Progenitor cell of endocrine pancreas (in vitro differentiated cells): ENCODE data around the gene JAG1. TPM values are rescaled to one million over a fixed set of nuclear protein-coding genes. Genes with fewer than 3 reads are reported as not detected.

Experiments used
- DNase-seq: peaks from one replicate; pipeline ENCODE4 v3.0.0; 2021; ENCODE audit warnings: low spot score; ENCODE audit not compliant: unreplicated experiment
- H3K27ac Mint-ChIP-seq: 2 replicates; pipeline ENCODE4 v1.8.0; 2021; ENCODE audit warnings: mild to moderate bottlenecking, moderate library complexity, mixed read lengths
- H3K27me3 Mint-ChIP-seq: 2 replicates; pipeline ENCODE4 v1.8.0; 2021; ENCODE audit warnings: mixed read lengths
- H3K36me3 Mint-ChIP-seq: 2 replicates; pipeline ENCODE4 v1.8.0; 2022; ENCODE audit warnings: mixed read lengths; ENCODE audit not compliant: insufficient read depth
- H3K4me1 Mint-ChIP-seq: 2 replicates; pipeline ENCODE4 v1.8.0; 2021; ENCODE audit warnings: low read depth, mixed read lengths
- H3K4me3 Mint-ChIP-seq: 2 replicates; pipeline ENCODE4 v1.8.0; 2021; ENCODE audit warnings: low read depth, mild to moderate bottlenecking, moderate library complexity, mixed read lengths
- H3K9me3 Mint-ChIP-seq: 2 replicates; pipeline ENCODE4 v1.8.0; 2021; ENCODE audit warnings: low read depth, mixed read lengths
- total RNA-seq: library from RNA; stranded (reverse); gene quantifications from 2 replicates; pipeline ENCODE4 v1.2.1, GENCODE V29; 2021
- TF ChIP-seq, protein P1 (sequence below): fragments of 200-600 bp; sonication (generic); IDR thresholded peaks from one replicate; pipeline ENCODE4 v1.5.0; 2021; ENCODE audit warnings: antibody characterized with exemption, mild to moderate bottlenecking; ENCODE audit not compliant: unreplicated experiment

The JAG1 gene
- total RNA-seq, 1 donor from 2014 or later = 277 TPM

GRCh38 chr20:10652185-10652584 is 21.6 kb downstream of the JAG1 start:
- TF ChIP-seq, protein P1, sequence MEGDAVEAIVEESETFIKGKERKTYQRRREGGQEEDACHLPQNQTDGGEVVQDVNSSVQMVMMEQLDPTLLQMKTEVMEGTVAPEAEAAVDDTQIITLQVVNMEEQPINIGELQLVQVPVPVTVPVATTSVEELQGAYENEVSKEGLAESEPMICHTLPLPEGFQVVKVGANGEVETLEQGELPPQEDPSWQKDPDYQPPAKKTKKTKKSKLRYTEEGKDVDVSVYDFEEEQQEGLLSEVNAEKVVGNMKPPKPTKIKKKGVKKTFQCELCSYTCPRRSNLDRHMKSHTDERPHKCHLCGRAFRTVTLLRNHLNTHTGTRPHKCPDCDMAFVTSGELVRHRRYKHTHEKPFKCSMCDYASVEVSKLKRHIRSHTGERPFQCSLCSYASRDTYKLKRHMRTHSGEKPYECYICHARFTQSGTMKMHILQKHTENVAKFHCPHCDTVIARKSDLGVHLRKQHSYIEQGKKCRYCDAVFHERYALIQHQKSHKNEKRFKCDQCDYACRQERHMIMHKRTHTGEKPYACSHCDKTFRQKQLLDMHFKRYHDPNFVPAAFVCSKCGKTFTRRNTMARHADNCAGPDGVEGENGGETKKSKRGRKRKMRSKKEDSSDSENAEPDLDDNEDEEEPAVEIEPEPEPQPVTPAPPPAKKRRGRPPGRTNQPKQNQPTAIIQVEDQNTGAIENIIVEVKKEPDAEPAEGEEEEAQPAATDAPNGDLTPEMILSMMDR = no peak
- H3K9me3 Mint-ChIP-seq = no peaks in the 10 kb centered on the region
- no peak for DNase-seq
- H3K27ac Mint-ChIP-seq = peak overlapping the region; percentile 88
- peaks cover 63% of the 10 kb centered on the region for H3K36me3 Mint-ChIP-seq
- no peaks in the 10 kb centered on the region for H3K27me3 Mint-ChIP-seq
- peaks cover 51% of the 10 kb centered on the region for H3K4me1 Mint-ChIP-seq
- no peak overlapping the region for H3K4me3 Mint-ChIP-seq

- Mint-ChIP-seq H3K9me3 (no peaks in the 10 kb centered on the region), H3K4me3 (no peak overlapping the region), H3K27me3 (no peaks in the 10 kb centered on the region), H3K4me1 (peaks cover 46% of the 10 kb centered on the region), H3K27ac (no peak overlapping the region), H3K36me3 (peaks cover 61% of the 10 kb centered on the region)
- TF ChIP-seq, protein P1 = no peak
- no peak for DNase-seq
These were observed 22.4 kb downstream of the JAG1 start for GRCh38 chr20:10651227-10651990.

DNA sequence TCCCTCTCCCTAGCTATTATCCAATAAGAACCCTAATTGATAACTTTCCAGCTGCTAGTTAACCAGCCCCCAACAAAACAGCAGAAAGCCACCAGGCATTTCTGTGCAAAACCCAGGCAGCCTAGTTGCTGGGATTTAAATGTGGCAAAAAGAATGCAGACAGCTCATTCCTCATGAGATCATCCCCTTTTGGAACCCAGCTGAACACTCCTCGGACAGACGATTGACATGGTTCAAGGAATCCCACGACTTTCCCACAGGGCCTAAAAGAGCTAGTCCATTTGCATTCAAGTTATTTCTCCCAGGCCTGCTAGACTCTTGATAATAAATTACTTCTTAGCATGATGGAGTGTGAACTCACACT is 24.0 kb downstream of the JAG1 start:
- H3K36me3 Mint-ChIP-seq = peaks cover 55% of the 10 kb centered on the region
- H3K27me3 Mint-ChIP-seq = no peaks in the 10 kb centered on the region
- peaks cover 31% of the 10 kb centered on the region for H3K4me1 Mint-ChIP-seq
- DNase-seq = no peak
- no peaks in the 10 kb centered on the region for H3K9me3 Mint-ChIP-seq
- TF ChIP-seq, protein P1 = no peak
- H3K4me3 Mint-ChIP-seq = no peak overlapping the region
- no peak overlapping the region for H3K27ac Mint-ChIP-seq

GRCh38 chr20:10649080-10649796 is 24.6 kb downstream of the JAG1 start:
- Mint-ChIP-seq H3K27ac (peak overlapping the region; percentile 89), H3K4me1 (peaks cover 25% of the 10 kb centered on the region), H3K27me3 (no peaks in the 10 kb centered on the region), H3K9me3 (no peaks in the 10 kb centered on the region), H3K36me3 (peaks cover 51% of the 10 kb centered on the region), H3K4me3 (no peak overlapping the region)
- no peak for DNase-seq
- TF ChIP-seq, protein P1 = no peak

DNA sequence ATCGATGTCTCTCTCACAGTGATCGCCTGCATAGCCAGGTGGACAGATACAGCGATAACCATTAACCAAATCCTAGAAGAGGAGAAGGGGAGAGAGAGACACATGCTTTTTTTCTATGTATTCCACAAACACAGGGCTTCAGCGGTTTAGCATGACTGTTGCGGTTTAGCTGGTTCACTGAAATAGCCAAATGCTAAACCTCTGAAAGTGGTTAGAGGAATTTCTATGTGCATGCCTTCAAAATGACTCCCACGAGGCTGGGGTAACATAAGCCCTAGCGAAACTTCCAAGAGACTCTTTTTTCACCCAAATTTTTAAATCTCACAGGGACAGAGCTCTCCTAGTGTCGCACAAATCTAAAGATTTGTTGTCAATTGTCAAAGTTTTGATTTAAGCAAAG is 25.1 kb downstream of the JAG1 start:
- TF ChIP-seq, protein P1 = no peak
- no peaks in the 10 kb centered on the region for H3K9me3 Mint-ChIP-seq
- no peak overlapping the region for H3K4me3 Mint-ChIP-seq
- H3K36me3 Mint-ChIP-seq = peaks cover 47% of the 10 kb centered on the region
- H3K27me3 Mint-ChIP-seq = no peaks in the 10 kb centered on the region
- no peak for DNase-seq
- peaks cover 20% of the 10 kb centered on the region for H3K4me1 Mint-ChIP-seq
- H3K27ac Mint-ChIP-seq = peak overlapping the region; percentile 84
